Tibial nerve (tissue), 4 donors: ENCODE measurements around the gene TSPAN17.

Experiments used
- EP300 ChIP-seq, 2 donors: sonication (generic); formaldehyde crosslinking; IDR thresholded peaks; one replicate each; pipeline ENCODE4 v1.6.1; 2017; ENCODE audit warnings: antibody characterized with exemption in 2 of 2, mild to moderate bottlenecking in 1 of 2
- TF ChIP-seq, protein P1 (sequence below), 5 experiments: fragments of 200-600 bp in 3 of 5; fragments of 450-650 bp in 2 of 5; sonication (generic) in 3 of 5; IDR thresholded peaks; one replicate each; pipeline ENCODE4 v1.5.1; 2016 to 2019; ENCODE audit warnings: antibody characterized with exemption in 5 of 5, mild to moderate bottlenecking in 3 of 5, moderate library complexity in 2 of 5

DNA sequence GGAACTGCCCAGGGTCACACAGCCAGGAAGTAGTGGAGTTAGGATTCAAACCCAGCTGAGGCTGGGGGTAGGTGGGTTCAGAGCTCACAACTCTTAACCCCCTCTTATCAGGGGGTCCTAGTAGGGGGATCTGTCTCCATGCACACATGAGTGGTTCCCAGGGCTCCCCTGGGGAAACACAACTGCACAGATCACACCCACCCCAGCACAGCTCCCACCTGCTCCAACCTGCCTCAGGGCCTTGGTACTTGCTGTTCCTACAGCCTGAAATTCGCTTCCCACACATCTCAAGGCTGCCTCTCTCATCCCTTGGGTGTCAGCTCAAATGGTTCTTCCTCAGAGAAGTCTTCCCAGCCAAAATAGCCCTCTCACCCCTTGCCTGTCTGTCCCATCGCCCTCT, 21.8 kb upstream of the TSPAN17 start:
- TF ChIP-seq, protein P1, sequence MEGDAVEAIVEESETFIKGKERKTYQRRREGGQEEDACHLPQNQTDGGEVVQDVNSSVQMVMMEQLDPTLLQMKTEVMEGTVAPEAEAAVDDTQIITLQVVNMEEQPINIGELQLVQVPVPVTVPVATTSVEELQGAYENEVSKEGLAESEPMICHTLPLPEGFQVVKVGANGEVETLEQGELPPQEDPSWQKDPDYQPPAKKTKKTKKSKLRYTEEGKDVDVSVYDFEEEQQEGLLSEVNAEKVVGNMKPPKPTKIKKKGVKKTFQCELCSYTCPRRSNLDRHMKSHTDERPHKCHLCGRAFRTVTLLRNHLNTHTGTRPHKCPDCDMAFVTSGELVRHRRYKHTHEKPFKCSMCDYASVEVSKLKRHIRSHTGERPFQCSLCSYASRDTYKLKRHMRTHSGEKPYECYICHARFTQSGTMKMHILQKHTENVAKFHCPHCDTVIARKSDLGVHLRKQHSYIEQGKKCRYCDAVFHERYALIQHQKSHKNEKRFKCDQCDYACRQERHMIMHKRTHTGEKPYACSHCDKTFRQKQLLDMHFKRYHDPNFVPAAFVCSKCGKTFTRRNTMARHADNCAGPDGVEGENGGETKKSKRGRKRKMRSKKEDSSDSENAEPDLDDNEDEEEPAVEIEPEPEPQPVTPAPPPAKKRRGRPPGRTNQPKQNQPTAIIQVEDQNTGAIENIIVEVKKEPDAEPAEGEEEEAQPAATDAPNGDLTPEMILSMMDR (IDR thresholded peaks at IDR 0.05), result no peak
- TF ChIP-seq EP300 (IDR thresholded peaks at IDR 0.05), result no peak
